Skin of body (tissue), 2 donors: ENCODE data around the gene ZC3H8. TPM values are rescaled to one million over a fixed set of nuclear protein-coding genes. Genes with fewer than 3 reads are reported as not detected.

Experiments used
- DNase-seq: peaks from one replicate; lab custom pipeline; 2025; lab: John Stamatoyannopoulos, UW
- total RNA-seq: library from RNA; depleted of rRNA; stranded (reverse); fragments of >200 nt; gene quantifications from one replicate; pipeline ENCODE4 v1.2.3, GENCODE V29; 2014

Gene ZC3H8
- total RNA-seq, 1 donor from 2014 or later = 14.4 TPM

- no peak for DNase-seq
Measured at GRCh38 chr2:112195167-112195766, 59.6 kb downstream of the ZC3H8 start.

- no peak for DNase-seq
Measured at GRCh38 chr2:112194482-112194881, 60.4 kb downstream of the ZC3H8 start.

GRCh38 chr2:112194028-112194427 is 60.8 kb downstream of the ZC3H8 start:
- no peak for DNase-seq

GRCh38 chr2:112189001-112189556 is 65.8 kb downstream of the ZC3H8 start:
- DNase-seq = no peak

GRCh38 chr2:112187805-112188596 is 66.8 kb downstream of the ZC3H8 start:
- DNase-seq = no peak

GRCh38 chr2:112187046-112187715 is 67.7 kb downstream of the ZC3H8 start:
- no peak for DNase-seq

- DNase-seq = no peak
Measured at GRCh38 chr2:112185131-112185530, 69.7 kb downstream of the ZC3H8 start.

GRCh38 chr2:112184121-112184520 is 70.7 kb downstream of the ZC3H8 start:
- no peak for DNase-seq

GRCh38 chr2:112183327-112184025 is 71.4 kb downstream of the ZC3H8 start:
- no peak for DNase-seq

- no peak for DNase-seq
Measured at GRCh38 chr2:112182581-112183034, 72.2 kb downstream of the ZC3H8 start.

GRCh38 chr2:112181571-112182290 is 73.1 kb downstream of the ZC3H8 start:
- DNase-seq = no peak

- no peak for DNase-seq
Measured at GRCh38 chr2:112175958-112176573, 78.8 kb downstream of the ZC3H8 start.

GRCh38 chr2:112175333-112175732 is 79.5 kb downstream of the ZC3H8 start:
- no peak for DNase-seq

GRCh38 chr2:112174383-112174782 is 80.5 kb downstream of the ZC3H8 start:
- no peak for DNase-seq

GRCh38 chr2:112173646-112174319 is 81.1 kb downstream of the ZC3H8 start:
- DNase-seq = no peak

- DNase-seq = no peak
Measured at GRCh38 chr2:112170495-112170894, 84.3 kb downstream of the ZC3H8 start.

GRCh38 chr2:112168422-112169124 is 86.3 kb downstream of the ZC3H8 start:
- no peak for DNase-seq

- DNase-seq = no peak
Measured at GRCh38 chr2:112166806-112167499, 87.9 kb downstream of the ZC3H8 start.
